Breast epithelium (tissue), 3 donors: ENCODE data around the gene ANKRD36C.
"Not testable (repeated sequence)": the region's sequence is repeated elsewhere in the genome, so short reads cannot be mapped to it uniquely, and the experiment has no call there.

Experiments
- POLR2A ChIP-seq: fragments of 450-650 bp; IDR thresholded peaks from one replicate; pipeline ENCODE4 v1.6.1; 2016; ENCODE audit warnings: antibody characterized with exemption, mild to moderate bottlenecking, moderate library complexity
- POLR2AphosphoS5 ChIP-seq, 3 donors: sonication (generic); formaldehyde crosslinking; IDR thresholded peaks; one replicate each; pipeline ENCODE4 v1.6.1; 2017; ENCODE audit warnings: antibody characterized with exemption in 3 of 3
- TF ChIP-seq, protein P1 (sequence below), 3 donors: fragments of 450-650 bp; IDR thresholded peaks; one replicate each; pipeline ENCODE4 v1.5.1; 2016 to 2017; ENCODE audit warnings: antibody characterized with exemption in 3 of 3, mild to moderate bottlenecking in 3 of 3, moderate library complexity in 3 of 3

DNA sequence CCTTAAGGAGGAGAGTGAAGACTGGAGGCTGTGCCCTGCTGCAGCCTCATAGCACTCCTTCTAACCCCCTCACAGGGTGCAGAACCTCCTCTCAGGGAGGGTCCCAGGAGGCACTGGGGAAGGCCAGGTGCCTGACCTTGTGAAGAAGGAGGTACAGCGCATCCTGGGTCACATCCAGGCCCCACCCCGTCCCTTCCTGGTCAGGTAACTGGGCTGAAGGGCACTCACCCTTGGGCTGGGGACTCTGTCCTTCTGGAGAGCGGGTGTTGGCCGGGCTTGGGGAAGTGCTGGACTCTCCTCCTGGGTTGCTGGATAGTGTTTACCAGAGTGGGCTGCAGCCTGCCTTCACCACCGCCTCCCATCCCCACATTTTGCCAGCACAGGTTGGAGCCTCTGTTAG is 197.7 kb downstream of the ANKRD36C start:
- TF ChIP-seq, protein P1, sequence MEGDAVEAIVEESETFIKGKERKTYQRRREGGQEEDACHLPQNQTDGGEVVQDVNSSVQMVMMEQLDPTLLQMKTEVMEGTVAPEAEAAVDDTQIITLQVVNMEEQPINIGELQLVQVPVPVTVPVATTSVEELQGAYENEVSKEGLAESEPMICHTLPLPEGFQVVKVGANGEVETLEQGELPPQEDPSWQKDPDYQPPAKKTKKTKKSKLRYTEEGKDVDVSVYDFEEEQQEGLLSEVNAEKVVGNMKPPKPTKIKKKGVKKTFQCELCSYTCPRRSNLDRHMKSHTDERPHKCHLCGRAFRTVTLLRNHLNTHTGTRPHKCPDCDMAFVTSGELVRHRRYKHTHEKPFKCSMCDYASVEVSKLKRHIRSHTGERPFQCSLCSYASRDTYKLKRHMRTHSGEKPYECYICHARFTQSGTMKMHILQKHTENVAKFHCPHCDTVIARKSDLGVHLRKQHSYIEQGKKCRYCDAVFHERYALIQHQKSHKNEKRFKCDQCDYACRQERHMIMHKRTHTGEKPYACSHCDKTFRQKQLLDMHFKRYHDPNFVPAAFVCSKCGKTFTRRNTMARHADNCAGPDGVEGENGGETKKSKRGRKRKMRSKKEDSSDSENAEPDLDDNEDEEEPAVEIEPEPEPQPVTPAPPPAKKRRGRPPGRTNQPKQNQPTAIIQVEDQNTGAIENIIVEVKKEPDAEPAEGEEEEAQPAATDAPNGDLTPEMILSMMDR (IDR thresholded peaks at IDR 0.05): not testable (repeated sequence)
- not testable (repeated sequence) for TF ChIP-seq POLR2AphosphoS5 (IDR thresholded peaks at IDR 0.05); POLR2A
